HG03565 (cell line): Measurements from ENCODE around the gene RIPOR1.
A peak's percentile ranks its signal among the peaks of the same experiment; 100 is the strongest.
"Not testable (repeated sequence)": the region's sequence is repeated elsewhere in the genome, so short reads cannot be mapped to it uniquely, and the experiment has no call there.

ENCODE experiments used
- ATAC-seq: cut with Tn5 transposase; IDR thresholded peaks from one replicate; pipeline ENCODE4 v1.9.1; 2021; ENCODE audit warnings: mild to moderate bottlenecking, moderate library complexity; ENCODE audit not compliant: unreplicated experiment

The RIPOR1 gene

GRCh38 chr16:67528222-67528869 is at the start of gene RIPOR1:
Gene RIPOR1 (plus strand): TSS chr16:67528829. CDS start chr16:67538447, 9,618 bp downstream.
- ATAC-seq, result no peak

- peak; percentile 89 for ATAC-seq
These were observed 47.6 kb upstream of the RIPOR1 start, which contains the start of gene ATP6V0D1 for GRCh38 chr16:67480833-67481560. Gene ATP6V0D1 (minus strand): TSS chr16:67481157. CDS start chr16:67481086, 71 bp downstream.

- ATAC-seq, result no peak
These were observed 46.9 kb upstream of the RIPOR1 start for GRCh38 chr16:67481561-67482232.

GRCh38 chr16:67482233-67482924 is 46.2 kb upstream of the RIPOR1 start:
- ATAC-seq, result no peak

- no peak for ATAC-seq
These were observed 45.5 kb upstream of the RIPOR1 start, which contains the start of gene AGRP for GRCh38 chr16:67483150-67483549. Gene AGRP (minus strand): TSS chr16:67483547. CDS start chr16:67483398, 149 bp downstream.

- no peak for ATAC-seq
These were observed 44.7 kb upstream of the RIPOR1 start for GRCh38 chr16:67483731-67484525.

GRCh38 chr16:67486805-67487204 is 41.8 kb upstream of the RIPOR1 start:
- no peak for ATAC-seq

- ATAC-seq, result not testable (repeated sequence)
These were observed 41.1 kb upstream of the RIPOR1 start for GRCh38 chr16:67487561-67487960.

GRCh38 chr16:67489401-67490083 is 39.1 kb upstream of the RIPOR1 start:
- no peak for ATAC-seq

GRCh38 chr16:67490335-67491096 is 38.1 kb upstream of the RIPOR1 start:
- no peak for ATAC-seq

GRCh38 chr16:67499106-67499505 is 29.5 kb upstream of the RIPOR1 start:
- ATAC-seq, result no peak

- no peak for ATAC-seq
These were observed 24.3 kb upstream of the RIPOR1 start for GRCh38 chr16:67504031-67505021.

- ATAC-seq, result no peak
These were observed 22.2 kb upstream of the RIPOR1 start for GRCh38 chr16:67506468-67506867.

GRCh38 chr16:67509016-67509415 is 19.6 kb upstream of the RIPOR1 start:
- no peak for ATAC-seq

- ATAC-seq, result not testable (repeated sequence)
These were observed 14.7 kb upstream of the RIPOR1 start for GRCh38 chr16:67513892-67514291.

GRCh38 chr16:67514382-67514828 is 14.2 kb upstream of the RIPOR1 start:
- ATAC-seq, result no peak

- no peak for ATAC-seq
These were observed 12.1 kb upstream of the RIPOR1 start for GRCh38 chr16:67516296-67517154.
